Neural cell (in vitro differentiated cells): ENCODE measurements around the gene ERRFI1. TPM values are rescaled to one million over a fixed set of nuclear protein-coding genes. Genes with fewer than 3 reads are reported as not detected.
A peak's percentile ranks its signal among the peaks of the same experiment; 100 is the strongest.

Experiments
- H2AFZ ChIP-seq: fragments of 200-600, 300-800 bp; sonication (generic), shearing (Covaris generic); 2 replicates; pipeline ENCODE4 v1.6.0; 2014; ENCODE audit warnings: low read depth, mild to moderate bottlenecking, antibody characterized with exemption, low read length, moderate library complexity
- H3F3A ChIP-seq: fragments of 200-600 bp; shearing (Covaris generic); 2 replicates; pipeline ENCODE4 v1.6.1; 2016; ENCODE audit warnings: mild to moderate bottlenecking, moderate library complexity, mixed read lengths, antibody characterized with exemption, low read length; ENCODE audit not compliant: insufficient read depth, poor library complexity, severe bottlenecking
- H3K27ac ChIP-seq: fragments of 200-600, 300-800 bp; sonication (generic), shearing (Covaris generic); 2 replicates; pipeline ENCODE4 v1.5.1; 2014; ENCODE audit warnings: mild to moderate bottlenecking, low read length, moderate library complexity
- H3K27me3 ChIP-seq: fragments of 300-800, 200-600 bp; sonication (generic), shearing (Covaris generic); 2 replicates; pipeline ENCODE4 v1.6.0; 2014; ENCODE audit warnings: mild to moderate bottlenecking, low read depth, low read length, moderate library complexity; ENCODE audit not compliant: insufficient read depth
- H3K36me3 ChIP-seq: fragments of 300-800, 200-600 bp; sonication (generic), shearing (Covaris generic); 2 replicates; pipeline ENCODE4 v1.5.1; 2014; ENCODE audit warnings: mild to moderate bottlenecking, antibody characterized with exemption, low read length, moderate library complexity; ENCODE audit not compliant: insufficient read depth
- H3K4me2 ChIP-seq: fragments of 300-800, 200-600 bp; sonication (generic), shearing (Covaris generic); 2 replicates; pipeline ENCODE4 v1.6.0; 2014; ENCODE audit warnings: mild to moderate bottlenecking, low read length
- H3K4me3 ChIP-seq: fragments of 300-800, 200-600 bp; sonication (generic), shearing (Covaris generic); 2 replicates; pipeline ENCODE4 v1.5.1; 2014; ENCODE audit warnings: mild to moderate bottlenecking, low read length, moderate library complexity
- H3K79me2 ChIP-seq: fragments of 200-600 bp; shearing (Covaris generic); replicated peaks from 2 replicates; pipeline ENCODE4 v1.6.0; 2014; ENCODE audit warnings: mild to moderate bottlenecking, low read length, moderate library complexity; ENCODE audit not compliant: insufficient read depth
- H3K9ac ChIP-seq: fragments of 300-800, 200-600 bp; sonication (generic), shearing (Covaris generic); 2 replicates; pipeline ENCODE4 v1.6.1; 2016; ENCODE audit warnings: mild to moderate bottlenecking, low read length, mixed read lengths
- H3K9me2 ChIP-seq: fragments of 200-600 bp; shearing (Covaris generic); 2 replicates; pipeline ENCODE4 v1.6.1; 2016; ENCODE audit warnings: mild to moderate bottlenecking, low read length, mixed read lengths; ENCODE audit not compliant: insufficient read depth
- H3K9me3 ChIP-seq: fragments of 200-600, 300-800 bp; sonication (generic), shearing (Covaris generic); 2 replicates; pipeline ENCODE4 v1.6.1; 2016; ENCODE audit warnings: mild to moderate bottlenecking, mixed run types, low read length, moderate library complexity, mixed read lengths
- H4K20me1 ChIP-seq: fragments of 200-600 bp; shearing (Covaris generic); 2 replicates; pipeline ENCODE4 v1.6.1; 2016; ENCODE audit warnings: mild to moderate bottlenecking, mixed run types; ENCODE audit not compliant: insufficient read depth
- EP300 ChIP-seq: fragments of 450-650 bp; conservative IDR thresholded peaks from 2 replicates; pipeline ENCODE4 v1.6.1; 2014; ENCODE audit warnings: antibody characterized with exemption, mild to moderate bottlenecking, moderate library complexity; ENCODE audit not compliant: poor library complexity, severe bottlenecking
- EZH2 ChIP-seq: fragments of 200-600, 300-800 bp; shearing (Covaris generic), sonication (generic); IDR thresholded peaks from 2 replicates; pipeline ENCODE4 v1.6.1; 2014; ENCODE audit warnings: antibody characterized with exemption, low read length, borderline replicate concordance, mild to moderate bottlenecking; ENCODE audit not compliant: insufficient read depth, poor library complexity, severe bottlenecking
- MXI1 ChIP-seq: fragments of 450-650 bp; conservative IDR thresholded peaks from 2 replicates; pipeline ENCODE4 v1.6.1; 2014; ENCODE audit warnings: antibody characterized with exemption, mild to moderate bottlenecking; ENCODE audit not compliant: poor library complexity, severe bottlenecking
- POLR2AphosphoS5 ChIP-seq: IDR thresholded peaks from 2 replicates; pipeline ENCODE4 v1.6.1; 2012
- RAD21 ChIP-seq: fragments of 450-650 bp; conservative IDR thresholded peaks from 2 replicates; pipeline ENCODE4 v1.6.1; 2014; ENCODE audit warnings: antibody characterized with exemption, mild to moderate bottlenecking, moderate library complexity
- SMC3 ChIP-seq: fragments of 450-650 bp; conservative IDR thresholded peaks from 2 replicates; pipeline ENCODE4 v1.6.1; 2014; ENCODE audit warnings: antibody characterized with exemption, mild to moderate bottlenecking, moderate library complexity; ENCODE audit not compliant: poor library complexity
- TAF1 ChIP-seq: IDR thresholded peaks from 2 replicates; pipeline ENCODE4 v1.6.1; 2012; ENCODE audit warnings: low read depth
- polyA plus RNA-seq: library from polyadenylated mRNA; depleted of rRNA; stranded (reverse); fragments of >200 nt; gene quantifications from 2 replicates; pipeline ENCODE4 v1.2.3, GENCODE V29; 2014
- small RNA-seq, 3 experiments: library from RNA; depleted of rRNA; stranded (forward); fragments of <200 nt; gene quantifications; one replicate each; pipeline ENCODE3, GENCODE V24; 2012
- TF ChIP-seq, protein P1 (sequence below): IDR thresholded peaks from 2 replicates; pipeline ENCODE4 v1.6.1; 2012; ENCODE audit warnings: borderline replicate concordance
- TF ChIP-seq, protein P2 (sequence below): fragments of 450-650 bp; IDR thresholded peaks from 2 replicates; pipeline ENCODE4 v1.5.1; 2014; ENCODE audit warnings: antibody characterized with exemption, mild to moderate bottlenecking, moderate library complexity; ENCODE audit not compliant: poor library complexity, severe bottlenecking

The ERRFI1 gene
- polyA plus RNA-seq, 1 donor from 2014 or later: 72.9 TPM

DNA sequence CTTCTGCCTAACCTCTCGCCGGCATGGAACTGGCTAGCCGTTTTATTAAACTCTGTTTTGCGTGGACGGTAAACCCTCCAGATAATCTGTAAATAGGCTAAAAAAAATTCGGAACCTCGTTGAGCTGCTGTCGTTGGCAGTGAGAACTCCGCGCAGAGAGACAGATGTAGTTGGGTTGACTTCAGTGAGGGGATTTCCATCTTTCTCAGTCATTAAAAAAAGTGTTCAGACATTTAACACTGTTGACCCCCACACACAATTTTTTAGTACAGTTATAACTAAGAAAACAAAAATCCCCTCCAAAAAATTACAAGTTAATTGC lies 64.1 kb downstream of the ERRFI1 start:
- peak overlapping the region; percentile 85 for H3K9ac ChIP-seq
- peak overlapping the region; percentile 54 for H3K4me2 ChIP-seq
- H3K27me3 ChIP-seq: no peaks in the 10 kb centered on the region
- no peak for TF ChIP-seq EP300
- TF ChIP-seq, protein P1, sequence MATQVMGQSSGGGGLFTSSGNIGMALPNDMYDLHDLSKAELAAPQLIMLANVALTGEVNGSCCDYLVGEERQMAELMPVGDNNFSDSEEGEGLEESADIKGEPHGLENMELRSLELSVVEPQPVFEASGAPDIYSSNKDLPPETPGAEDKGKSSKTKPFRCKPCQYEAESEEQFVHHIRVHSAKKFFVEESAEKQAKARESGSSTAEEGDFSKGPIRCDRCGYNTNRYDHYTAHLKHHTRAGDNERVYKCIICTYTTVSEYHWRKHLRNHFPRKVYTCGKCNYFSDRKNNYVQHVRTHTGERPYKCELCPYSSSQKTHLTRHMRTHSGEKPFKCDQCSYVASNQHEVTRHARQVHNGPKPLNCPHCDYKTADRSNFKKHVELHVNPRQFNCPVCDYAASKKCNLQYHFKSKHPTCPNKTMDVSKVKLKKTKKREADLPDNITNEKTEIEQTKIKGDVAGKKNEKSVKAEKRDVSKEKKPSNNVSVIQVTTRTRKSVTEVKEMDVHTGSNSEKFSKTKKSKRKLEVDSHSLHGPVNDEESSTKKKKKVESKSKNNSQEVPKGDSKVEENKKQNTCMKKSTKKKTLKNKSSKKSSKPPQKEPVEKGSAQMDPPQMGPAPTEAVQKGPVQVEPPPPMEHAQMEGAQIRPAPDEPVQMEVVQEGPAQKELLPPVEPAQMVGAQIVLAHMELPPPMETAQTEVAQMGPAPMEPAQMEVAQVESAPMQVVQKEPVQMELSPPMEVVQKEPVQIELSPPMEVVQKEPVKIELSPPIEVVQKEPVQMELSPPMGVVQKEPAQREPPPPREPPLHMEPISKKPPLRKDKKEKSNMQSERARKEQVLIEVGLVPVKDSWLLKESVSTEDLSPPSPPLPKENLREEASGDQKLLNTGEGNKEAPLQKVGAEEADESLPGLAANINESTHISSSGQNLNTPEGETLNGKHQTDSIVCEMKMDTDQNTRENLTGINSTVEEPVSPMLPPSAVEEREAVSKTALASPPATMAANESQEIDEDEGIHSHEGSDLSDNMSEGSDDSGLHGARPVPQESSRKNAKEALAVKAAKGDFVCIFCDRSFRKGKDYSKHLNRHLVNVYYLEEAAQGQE: no peak
- TF ChIP-seq MXI1: no peak
- TF ChIP-seq RAD21: no peak
- TF ChIP-seq SMC3: no peak
- no peak for TF ChIP-seq EZH2
- TF ChIP-seq POLR2AphosphoS5: no peak
- TF ChIP-seq, protein P2, sequence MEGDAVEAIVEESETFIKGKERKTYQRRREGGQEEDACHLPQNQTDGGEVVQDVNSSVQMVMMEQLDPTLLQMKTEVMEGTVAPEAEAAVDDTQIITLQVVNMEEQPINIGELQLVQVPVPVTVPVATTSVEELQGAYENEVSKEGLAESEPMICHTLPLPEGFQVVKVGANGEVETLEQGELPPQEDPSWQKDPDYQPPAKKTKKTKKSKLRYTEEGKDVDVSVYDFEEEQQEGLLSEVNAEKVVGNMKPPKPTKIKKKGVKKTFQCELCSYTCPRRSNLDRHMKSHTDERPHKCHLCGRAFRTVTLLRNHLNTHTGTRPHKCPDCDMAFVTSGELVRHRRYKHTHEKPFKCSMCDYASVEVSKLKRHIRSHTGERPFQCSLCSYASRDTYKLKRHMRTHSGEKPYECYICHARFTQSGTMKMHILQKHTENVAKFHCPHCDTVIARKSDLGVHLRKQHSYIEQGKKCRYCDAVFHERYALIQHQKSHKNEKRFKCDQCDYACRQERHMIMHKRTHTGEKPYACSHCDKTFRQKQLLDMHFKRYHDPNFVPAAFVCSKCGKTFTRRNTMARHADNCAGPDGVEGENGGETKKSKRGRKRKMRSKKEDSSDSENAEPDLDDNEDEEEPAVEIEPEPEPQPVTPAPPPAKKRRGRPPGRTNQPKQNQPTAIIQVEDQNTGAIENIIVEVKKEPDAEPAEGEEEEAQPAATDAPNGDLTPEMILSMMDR: no peak
- TF ChIP-seq TAF1: no peak
- peaks cover 4% of the 10 kb centered on the region for H3F3A ChIP-seq
- no peaks in the 10 kb centered on the region for H3K36me3 ChIP-seq
- H4K20me1 ChIP-seq: no peaks in the 10 kb centered on the region
- H3K9me3 ChIP-seq: no peaks in the 10 kb centered on the region
- H3K9me2 ChIP-seq: no peaks in the 10 kb centered on the region
- peak overlapping the region; percentile 71 for H3K27ac ChIP-seq
- H3K4me3 ChIP-seq: peak overlapping the region; percentile 90
- H2AFZ ChIP-seq: peak overlapping the region; percentile 84
- H3K79me2 ChIP-seq: peaks cover 17% of the 10 kb centered on the region

Small RNA genes within 50 kb of the gene (small RNA-seq; reads per million reads assigned to genes)
- 0 to 1.2 (median 0) reads per million in 3 experiments for gene RF00019

Other genes with a start within 250 kb of the ERRFI1 start
- 0.64 and 0.84 TPM in 2 replicates for gene PER3, start 242.0 kb downstream of the ERRFI1 start, polyA plus RNA-seq
- gene UTS2, start 173.2 kb downstream of the ERRFI1 start, polyA plus RNA-seq: 1.5 and 2.4 TPM in 2 replicates
- 0.38 TPM in 1 of 2 replicates, not detected in the other for gene TNFRSF9, start 85.5 kb downstream of the ERRFI1 start, polyA plus RNA-seq
- gene PARK7, start 64.6 kb downstream of the ERRFI1 start, polyA plus RNA-seq: 352 and 378 TPM in 2 replicates